SKM-1 treated with dmso at 0.1 percent for 144 hours (cell line): ENCODE results near the gene SEMA4G.

Experiments
- DNase-seq: peaks from one replicate; lab custom pipeline; 2025; ENCODE audit not compliant: unreplicated experiment; lab: John Stamatoyannopoulos, UW

The SEMA4G gene

DNA sequence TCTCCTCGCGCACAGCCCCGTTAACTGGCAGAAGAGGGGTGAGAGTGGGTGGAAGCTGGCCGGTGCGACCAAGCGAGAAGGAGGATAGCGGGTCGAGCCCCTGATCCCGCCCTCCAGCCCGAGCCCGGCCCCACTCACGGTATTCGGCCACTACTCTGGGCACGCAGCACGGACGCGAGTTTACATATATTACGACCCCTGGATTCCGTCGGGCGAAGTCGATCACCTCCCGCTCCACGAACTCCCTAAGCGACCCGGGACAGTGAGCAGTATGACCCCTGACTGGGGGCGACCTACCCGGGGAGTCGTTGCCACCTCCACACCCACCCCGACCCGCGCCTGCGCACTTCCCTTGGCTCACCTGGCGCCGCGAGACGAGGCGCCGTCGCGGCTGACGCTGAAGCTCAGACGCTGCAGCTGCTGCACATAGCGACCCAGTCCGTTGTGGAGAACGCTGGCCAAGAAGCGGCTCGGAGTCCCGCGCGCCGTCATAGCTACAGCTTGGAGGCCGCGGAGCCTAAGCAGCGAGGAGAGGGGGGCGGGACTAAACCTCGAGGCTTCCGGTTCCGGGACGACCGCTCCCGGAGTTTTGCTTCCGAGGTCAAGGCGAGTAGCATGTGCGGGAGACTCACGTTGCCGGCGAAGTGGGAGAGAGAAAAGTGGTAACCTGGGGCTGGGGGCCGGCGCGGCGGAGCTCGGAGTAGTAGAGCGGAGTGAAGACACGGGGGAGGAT is 17.8 kb downstream of the SEMA4G start, which contains the start of the genes MRPL43 and TWNK:
Gene MRPL43, minus strand, starts transcription at position 546 of the 733 bp plus-strand sequence. Its CDS starts 54 bp downstream, at position 492.
Gene TWNK, plus strand, starts transcription at position 592 of the 733 bp plus-strand sequence. CDS start 668 bp downstream, outside the sequence.
- peak; percentile 55 for DNase-seq

DNA sequence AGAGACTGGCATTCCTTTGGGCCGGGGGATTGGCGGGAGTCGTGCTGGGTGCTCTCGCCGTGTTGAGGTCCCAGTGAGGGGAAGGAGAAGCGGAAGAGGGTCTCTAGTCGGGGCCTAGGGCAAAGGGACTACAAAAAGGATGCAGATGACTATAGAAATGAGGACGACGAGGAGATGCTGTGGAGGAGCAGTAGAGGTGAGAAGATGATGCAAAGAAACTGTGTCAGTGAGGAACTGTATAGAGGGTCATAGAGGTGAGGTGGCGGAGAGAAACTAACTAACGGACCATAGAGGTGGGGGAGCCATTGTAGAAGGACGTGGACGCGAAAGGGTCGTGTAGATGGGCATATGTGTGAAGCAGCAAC is 18.4 kb downstream of the SEMA4G start:
- DNase-seq = no peak

DNA sequence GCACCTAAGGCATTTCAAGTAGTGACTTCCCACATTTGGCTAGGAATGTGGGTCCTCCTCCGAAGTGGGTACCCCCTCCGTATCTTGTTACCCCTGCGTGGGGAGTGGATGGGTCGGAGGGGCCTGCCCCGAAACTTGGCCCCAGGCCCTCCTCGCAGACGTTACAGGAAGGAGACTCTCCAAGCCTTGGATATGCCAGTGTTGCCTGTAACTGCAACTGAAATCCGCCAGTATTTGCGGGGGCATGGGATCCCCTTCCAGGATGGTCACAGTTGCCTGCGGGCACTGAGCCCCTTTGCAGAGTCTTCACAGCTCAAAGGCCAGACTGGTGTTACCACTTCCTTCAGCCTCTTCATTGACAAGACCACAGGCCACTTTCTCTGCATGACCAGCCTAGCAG is 18.9 kb downstream of the SEMA4G start:
- no peak for DNase-seq

DNA sequence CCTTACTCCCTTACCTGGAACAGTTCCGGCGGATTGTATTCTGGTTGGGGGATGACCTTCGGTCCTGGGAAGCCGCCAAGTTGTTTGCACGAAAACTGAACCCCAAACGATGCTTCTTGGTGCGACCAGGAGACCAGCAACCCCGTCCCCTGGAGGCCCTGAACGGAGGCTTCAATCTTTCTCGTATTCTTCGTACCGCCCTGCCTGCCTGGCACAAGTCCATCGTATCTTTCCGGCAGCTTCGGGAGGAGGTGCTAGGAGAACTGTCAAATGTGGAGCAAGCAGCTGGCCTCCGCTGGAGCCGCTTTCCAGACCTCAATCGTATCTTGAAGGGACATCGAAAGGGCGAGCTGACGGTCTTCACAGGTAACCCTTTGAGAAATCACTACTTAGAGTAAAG is 19.8 kb downstream of the SEMA4G start:
- no peak for DNase-seq

DNA sequence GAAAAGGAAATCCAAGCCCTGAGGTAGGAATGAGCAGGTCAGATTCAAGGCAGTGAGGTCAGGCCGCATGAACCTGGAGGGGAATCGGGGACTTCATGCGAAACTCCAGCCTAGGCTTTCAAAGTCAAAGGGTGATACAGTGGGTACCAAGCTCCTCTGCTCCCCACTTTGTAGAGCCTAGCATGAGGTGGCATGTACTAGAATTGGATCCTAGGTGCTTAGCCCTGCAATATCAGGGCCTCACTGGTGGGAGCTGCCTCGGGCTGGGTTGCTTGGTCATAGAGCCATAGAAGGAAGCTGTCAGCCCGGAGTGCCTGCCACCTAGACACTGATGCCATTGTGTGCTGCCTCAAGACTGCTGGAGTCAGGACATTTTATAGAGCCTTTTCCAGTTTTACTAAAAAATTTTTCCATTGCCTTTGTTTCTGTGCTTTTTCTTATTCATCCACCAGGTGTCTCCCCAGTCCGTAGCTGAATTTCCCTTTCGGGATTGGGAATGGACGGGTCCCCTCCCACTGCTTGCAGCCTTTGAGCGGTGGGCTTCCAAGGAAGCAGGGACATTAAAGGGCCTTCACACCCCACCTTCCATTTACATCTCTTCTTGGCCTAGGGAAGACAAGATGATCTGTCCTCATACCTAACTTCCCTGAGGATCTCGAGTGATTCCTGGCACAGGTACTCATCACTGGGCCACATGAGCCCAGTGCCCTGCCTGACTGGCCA is 24.8 kb downstream of the SEMA4G start:
- no peak for DNase-seq

DNA sequence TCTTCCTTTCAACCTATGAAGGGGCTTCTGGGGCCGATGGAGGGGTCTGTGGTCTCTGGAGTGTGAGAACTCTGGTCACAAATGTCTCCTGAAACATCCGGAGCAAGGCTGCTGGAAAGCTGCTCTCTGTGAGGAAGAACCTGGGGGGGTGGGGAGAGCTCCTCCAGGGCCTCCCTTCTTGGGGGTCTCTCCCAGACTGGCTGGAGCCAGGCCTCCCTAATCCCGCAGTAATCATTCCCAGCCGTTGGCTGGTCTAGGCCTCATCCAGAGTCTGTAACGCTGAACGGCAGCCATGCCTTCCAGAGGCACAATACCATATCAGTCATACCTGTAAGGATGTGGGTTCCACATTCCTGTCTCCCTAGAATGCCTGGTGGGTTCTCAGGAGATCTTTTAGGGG is 25.9 kb downstream of the SEMA4G start:
- no peak for DNase-seq

DNA sequence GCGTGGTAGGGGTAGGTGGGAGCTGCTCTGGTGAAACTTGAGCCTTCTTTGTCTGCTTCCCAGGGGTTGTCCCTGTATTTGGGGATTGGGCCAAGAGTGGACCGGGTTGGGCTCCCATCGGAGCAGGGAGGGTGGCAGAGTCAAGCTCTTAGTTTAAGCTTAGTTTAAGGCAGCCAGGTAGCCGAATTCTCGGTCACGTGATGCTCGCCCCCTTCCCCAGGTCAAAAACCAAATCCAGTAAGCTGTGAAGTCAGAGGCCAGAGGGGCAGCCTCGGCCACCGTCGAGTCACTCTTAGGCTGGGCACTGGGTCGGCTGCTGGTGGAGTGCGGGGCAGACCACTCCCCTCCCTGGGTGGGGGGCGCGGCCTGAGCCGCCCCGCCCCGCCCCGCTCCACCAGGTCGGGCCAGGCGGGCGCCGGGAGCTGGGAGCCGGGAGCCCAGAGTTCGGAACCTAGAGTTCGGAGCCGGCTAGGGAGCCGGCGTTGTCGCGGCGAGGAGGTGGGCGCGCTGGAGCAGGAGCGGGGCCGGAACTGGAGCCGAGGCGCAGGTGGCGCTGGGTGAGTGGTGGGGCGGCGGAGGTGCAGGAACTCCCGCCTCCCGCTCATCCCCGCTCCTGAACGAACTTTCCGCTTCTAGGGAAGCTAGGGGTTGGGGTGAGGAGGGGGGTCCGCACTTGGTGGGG is 27.5 kb downstream of the SEMA4G start:
- no peak for DNase-seq

DNA sequence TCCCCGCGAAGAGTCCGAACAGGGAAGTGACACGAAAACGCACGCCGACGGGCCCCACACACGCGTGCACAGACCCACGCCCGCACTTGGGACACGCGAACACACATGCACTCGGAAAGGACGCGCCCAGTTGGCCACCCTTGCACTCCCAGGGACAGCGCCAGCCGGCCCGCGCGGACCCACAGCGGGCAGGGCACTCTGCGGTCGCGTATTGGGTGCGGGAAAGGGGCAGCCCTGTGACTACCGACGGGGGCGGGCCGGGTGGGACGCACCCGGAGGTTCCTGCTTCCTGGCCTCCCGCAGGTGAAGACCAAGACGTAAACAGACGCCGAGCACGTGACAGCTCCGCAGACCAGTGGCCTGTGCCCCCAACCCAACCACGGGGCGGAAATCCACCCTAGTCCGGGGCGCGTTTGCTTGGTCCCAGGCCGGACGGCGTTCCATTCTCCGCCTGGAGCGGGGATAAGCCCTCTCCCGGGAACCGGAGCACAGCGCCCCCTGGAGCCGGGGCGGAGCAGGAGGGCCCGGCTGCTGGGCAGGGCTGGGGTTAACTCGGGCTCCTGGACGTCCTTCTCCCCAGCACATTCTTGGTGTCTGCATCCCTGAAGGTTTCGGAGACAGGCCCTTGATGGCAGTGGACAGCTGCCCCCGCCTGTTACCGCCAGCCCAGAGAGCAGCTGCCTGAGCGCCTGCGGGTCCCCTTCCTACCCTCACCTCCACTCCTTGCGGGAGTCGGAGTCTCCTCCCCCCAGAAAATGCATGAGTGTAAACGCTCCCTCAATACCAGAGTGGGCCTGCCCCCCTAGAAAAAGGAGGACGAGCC is 28.3 kb downstream of the SEMA4G start:
- peak; percentile 49 for DNase-seq

DNA sequence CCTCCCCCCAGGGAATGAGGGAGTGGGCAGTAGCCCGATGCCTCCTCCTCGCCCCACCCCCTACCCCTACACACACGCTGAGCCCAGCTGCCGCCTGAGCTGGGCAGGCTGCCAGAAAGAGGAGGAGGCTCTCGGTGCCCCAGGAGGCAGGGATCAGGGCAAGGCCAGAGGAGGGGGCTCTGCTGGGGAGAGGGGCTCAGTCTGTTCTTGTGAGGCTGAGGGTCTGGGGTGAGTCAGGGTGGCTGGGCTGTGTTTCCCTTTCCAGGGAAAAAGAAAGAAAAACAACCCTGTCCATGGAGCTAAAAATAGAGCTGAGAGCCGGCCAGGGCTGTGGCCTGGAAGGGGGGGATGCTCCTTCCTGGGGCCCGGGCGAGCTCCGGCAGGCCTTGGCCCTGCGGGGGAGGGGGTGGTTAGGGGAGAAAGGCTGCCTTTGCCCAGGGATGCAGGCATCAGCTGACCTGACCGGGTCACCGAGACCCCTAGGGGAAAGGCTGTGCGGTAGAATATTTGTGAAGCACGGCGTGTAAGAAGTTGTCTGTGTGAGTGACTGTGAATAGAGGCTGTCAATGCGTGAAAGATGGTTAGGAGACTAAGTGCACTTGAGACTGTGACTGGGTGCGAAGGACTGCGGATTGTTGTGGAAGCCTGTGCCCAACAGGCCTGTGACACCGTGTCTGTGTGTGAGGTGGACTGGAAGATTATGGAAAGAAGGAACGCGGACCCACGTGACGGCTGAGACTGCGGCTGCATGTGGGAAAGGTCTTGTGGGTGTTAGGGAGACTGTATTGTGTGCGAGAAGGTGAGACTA is 29.1 kb downstream of the SEMA4G start:
- DNase-seq = peak; percentile 39

DNA sequence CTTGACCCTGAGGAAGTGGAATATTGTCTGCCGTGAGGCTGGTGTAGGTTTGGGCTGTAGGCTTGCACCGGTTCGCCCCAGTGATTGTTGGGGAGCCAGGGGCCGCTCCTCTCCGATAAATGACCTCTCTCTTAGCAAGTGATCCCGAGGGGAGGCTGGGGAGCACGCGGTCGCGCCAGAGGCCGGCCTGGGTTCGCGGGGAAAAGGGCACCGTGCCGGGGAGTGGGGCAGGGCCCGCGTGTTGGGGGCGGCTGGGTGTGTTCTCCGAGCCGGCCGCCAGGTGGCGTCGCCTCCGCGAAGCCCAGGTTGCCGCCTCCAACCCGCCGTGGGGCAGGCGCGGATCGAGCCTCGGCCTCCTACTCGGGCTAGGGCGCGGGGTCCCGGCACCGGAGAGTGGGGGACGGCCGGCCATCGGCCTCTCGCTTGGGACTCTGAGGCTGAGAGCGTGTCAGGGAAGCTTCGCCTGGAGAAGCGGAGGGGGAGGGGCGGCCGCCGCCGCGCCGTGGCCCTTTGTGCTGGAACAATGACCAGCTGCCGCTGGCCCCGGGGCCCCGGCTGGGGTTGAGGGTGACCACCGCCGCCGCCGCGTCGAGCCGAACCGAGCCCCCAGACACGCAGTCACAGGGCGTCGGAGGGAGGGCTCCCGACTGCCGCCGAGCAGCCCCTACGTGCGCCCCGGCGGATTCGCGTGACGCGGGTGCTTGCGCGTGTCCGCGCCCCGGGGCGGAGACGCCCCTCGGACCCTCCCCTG is 29.9 kb downstream of the SEMA4G start:
- peak; percentile 45 for DNase-seq

DNA sequence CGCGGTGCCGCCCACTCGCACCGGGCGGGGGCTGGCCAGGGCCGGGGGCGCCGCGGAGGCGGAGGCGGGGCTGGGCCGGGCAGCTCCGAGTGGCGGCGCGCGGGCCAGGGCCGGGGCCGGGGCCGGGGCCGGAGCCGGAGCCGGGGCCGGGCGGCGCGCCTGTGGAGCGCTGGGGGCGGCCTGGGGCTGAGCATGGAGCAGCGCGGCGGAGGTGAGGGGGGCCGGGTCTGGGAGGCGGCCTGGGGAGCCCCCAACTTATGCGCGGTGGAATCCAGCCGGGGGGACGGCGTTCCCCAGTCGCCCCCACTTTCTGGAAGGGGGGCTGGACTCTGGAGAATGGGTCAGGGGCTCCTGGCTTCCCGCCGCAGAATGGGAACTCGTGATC is 30.4 kb downstream of the SEMA4G start, which contains the start of gene LZTS2:
Gene LZTS2, plus strand, starts transcription at position 67 of the 385 bp plus-strand sequence. CDS start 2,731 bp downstream, outside the sequence.
- no peak for DNase-seq

DNA sequence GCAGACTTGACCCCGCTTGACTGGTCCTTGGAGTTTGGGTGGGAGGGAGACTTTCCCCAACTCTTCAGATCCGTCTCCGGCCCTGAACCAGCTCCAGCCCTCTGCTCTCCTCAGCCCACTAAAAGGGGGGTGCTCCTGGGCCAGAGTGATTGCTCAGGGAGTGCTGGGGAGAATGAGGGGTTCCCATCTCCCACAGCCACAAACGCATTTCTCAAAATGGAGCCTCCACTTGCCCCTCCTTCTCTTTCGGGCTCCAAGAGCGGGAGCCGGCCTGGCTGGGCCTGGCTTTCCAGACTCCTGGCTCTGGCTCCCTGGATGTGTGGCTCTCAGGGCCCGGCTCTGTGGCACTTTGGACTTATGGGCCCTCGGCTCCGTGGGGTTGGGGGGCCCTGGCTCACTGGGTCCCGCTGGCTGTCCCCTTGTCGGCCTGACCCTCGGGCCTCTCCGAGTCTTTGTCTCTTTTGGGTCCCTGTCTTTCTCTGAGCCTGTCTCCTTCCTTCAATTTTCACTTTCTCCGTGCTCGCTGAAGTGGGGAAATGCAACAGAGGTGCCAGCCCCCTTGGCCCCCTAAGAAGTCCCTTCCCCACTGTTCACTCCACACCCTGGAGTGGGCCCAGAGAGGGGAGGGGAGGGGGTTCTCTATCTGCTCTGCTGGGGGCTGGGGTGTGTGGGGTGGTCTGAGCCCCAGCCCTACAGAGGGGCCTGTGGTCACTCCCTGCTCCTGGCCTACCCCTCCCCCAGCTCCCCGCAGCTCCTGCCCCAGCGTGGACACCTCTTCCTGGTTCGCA is 31.0 kb downstream of the SEMA4G start:
- DNase-seq = no peak

DNA sequence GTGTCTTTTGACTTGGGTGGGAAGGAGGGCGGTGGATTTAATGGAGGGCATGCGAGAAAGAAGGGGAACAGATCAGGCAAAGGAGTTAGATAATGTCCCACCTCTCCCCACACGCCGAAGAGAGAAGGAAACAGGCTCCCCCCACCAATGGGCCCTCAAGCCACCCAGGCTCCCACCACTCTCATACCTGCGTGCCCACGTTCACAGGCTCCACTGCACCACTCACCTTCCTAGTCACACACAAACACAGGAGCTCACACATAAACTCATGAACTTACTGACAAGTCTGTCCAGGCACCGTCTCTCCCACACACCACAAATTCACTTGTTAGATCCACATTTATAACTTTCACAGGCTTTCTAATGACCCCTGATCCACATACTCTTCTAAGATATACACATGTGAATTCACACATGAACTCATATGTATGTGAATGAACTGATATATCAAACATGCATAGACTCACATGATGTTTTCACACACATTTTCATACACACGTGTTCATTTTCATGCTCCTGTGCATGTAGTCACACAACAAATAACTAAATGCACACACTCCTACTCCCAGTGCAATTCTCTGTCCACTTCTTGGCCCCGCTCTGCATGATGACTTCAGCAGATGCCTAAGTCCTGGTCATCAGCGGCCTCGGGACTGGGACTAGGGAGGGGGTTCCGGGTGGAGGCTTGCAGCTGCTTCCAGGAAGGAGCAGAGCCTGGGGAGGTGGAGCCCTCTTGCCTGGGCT is 31.8 kb downstream of the SEMA4G start:
- no peak for DNase-seq

DNA sequence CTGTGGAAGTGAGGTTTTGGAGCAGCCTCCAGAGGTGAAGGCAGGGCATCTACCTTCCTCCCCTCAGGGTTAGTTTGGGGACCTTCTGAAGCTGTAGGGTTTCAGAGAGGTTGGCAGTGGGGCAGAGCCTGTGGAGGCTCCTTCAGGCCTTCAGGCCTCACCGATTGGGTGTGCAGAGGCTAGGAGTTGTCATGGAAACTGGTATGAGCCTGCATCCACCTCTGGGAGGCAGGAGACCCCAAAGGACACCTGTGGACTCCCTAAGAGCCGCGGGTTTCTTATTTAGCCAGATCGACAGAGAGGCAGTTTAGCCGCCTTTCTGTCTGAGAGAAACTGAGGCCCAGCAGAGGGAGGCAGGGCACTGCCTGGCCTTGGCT is 32.3 kb downstream of the SEMA4G start:
- DNase-seq = no peak

DNA sequence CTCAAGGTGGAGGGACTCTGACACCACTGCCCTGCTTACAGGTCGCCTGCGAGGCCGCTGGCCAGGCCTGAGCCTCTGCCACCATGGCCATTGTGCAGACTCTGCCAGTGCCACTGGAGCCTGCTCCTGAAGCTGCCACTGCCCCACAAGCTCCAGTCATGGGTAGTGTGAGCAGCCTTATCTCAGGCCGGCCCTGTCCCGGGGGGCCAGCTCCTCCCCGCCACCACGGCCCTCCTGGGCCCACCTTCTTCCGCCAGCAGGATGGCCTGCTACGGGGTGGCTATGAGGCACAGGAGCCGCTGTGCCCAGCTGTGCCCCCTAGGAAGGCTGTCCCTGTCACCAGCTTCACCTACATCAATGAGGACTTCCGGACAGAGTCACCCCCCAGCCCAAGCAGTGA is 33.2 kb downstream of the SEMA4G start:
- no peak for DNase-seq

DNA sequence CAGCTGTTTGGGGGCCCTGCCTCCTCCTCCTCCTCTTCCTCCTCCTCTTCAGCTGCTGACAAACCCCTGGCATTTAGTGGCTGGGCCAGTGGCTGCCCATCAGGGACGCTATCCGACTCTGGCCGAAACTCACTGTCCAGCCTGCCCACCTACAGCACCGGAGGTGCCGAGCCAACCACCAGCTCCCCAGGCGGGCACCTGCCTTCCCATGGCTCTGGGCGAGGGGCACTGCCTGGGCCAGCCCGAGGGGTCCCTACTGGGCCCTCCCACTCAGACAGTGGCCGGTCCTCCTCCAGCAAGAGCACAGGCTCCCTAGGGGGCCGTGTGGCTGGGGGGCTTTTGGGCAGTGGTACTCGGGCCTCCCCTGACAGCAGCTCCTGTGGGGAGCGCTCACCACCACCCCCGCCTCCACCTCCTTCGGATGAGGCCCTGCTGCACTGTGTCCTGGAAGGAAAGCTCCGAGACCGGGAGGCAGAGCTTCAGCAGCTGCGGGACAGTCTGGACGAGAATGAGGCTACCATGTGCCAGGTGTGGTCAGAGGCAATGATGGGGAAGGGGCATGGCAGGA is 34.4 kb downstream of the SEMA4G start:
- no peak for DNase-seq

DNA sequence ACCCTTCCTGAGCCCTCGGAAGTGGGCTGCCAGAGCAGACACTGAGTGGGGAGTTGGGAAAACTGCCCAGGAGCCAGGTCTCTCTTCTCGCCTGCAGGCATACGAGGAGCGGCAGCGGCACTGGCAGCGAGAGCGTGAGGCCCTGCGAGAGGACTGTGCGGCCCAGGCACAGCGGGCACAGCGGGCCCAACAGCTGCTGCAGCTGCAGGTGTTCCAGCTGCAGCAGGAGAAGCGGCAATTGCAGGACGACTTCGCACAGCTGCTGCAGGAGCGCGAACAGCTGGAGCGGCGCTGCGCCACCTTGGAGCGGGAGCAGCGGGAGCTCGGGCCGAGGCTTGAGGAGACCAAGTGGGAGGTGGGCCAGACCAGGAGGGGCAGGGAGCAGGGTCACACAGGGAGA is 36.1 kb downstream of the SEMA4G start:
- DNase-seq = no peak
